Bronchial epithelial cell (primary cell): Measurements from ENCODE around the gene C3orf70. TPM values are rescaled to one million over a fixed set of nuclear protein-coding genes. Genes with fewer than 3 reads are reported as not detected.

Experiments used
- DNase-seq: peaks from one replicate; pipeline ENCODE4 v3.0.0-alpha.2; 2010; ENCODE audit warnings: low read depth
- FAIRE-seq: peaks from 2 replicates; lab custom pipeline; 2011; peaks lifted over from hg19 to GRCh38; lab: Jason Lieb, UNC
- H3K27me3 ChIP-seq: 2 replicates; pipeline ENCODE4 v1.5.1; 2011; ENCODE audit warnings: low read length; ENCODE audit not compliant: control insufficient read depth, insufficient read depth
- H3K36me3 ChIP-seq: 2 replicates; pipeline ENCODE4 v1.5.1; 2011; ENCODE audit warnings: low read length; ENCODE audit not compliant: control insufficient read depth, insufficient read depth
- H3K4me3 ChIP-seq: 2 replicates; pipeline ENCODE4 v1.5.1; 2011; ENCODE audit warnings: mild to moderate bottlenecking, low read depth, low read length, control low read depth
- CTCF ChIP-seq: IDR thresholded peaks from 2 replicates; pipeline ENCODE4 v1.5.1; 2011; ENCODE audit warnings: mild to moderate bottlenecking, moderate library complexity, low read length, control low read depth, inconsistent platforms; ENCODE audit not compliant: insufficient read depth, severe bottlenecking
- total RNA-seq: library from RNA; depleted of rRNA; stranded (reverse); fragments of >200 nt; gene quantifications from 2 replicates; pipeline ENCODE4 v1.2.1, GENCODE V29; 2014

The C3orf70 gene
- total RNA-seq, 1 donor from 2014 or later: under 0.01 TPM

- Histone ChIP-seq H3K27me3 (no peaks in the 10 kb centered on the region), H3K4me3 (no peak overlapping the region), H3K36me3 (no peaks in the 10 kb centered on the region)
- DNase-seq: peak; percentile 11
- FAIRE-seq: no peak
- peak; percentile 35 for TF ChIP-seq CTCF
Observed at GRCh38 chr3:185070491-185071286, 82.2 kb downstream of the C3orf70 start.

GRCh38 chr3:185069037-185070030, 83.5 kb downstream of the C3orf70 start:
- no peak overlapping the region for H3K4me3 ChIP-seq
- no peak for FAIRE-seq
- DNase-seq: no peak
- no peaks in the 10 kb centered on the region for H3K36me3 ChIP-seq
- no peaks in the 10 kb centered on the region for H3K27me3 ChIP-seq
- no peak for TF ChIP-seq CTCF

- no peak for TF ChIP-seq CTCF
- Histone ChIP-seq H3K4me3 (no peak overlapping the region), H3K36me3 (no peaks in the 10 kb centered on the region), H3K27me3 (no peaks in the 10 kb centered on the region)
- no peak for DNase-seq
- no peak for FAIRE-seq
Observed at GRCh38 chr3:185067173-185067572, 85.7 kb downstream of the C3orf70 start.

- TF ChIP-seq CTCF: no peak
- H3K27me3 ChIP-seq: no peaks in the 10 kb centered on the region
- no peak for DNase-seq
- no peak for FAIRE-seq
- no peaks in the 10 kb centered on the region for H3K36me3 ChIP-seq
- no peak overlapping the region for H3K4me3 ChIP-seq
Observed at GRCh38 chr3:185066251-185066650, 86.6 kb downstream of the C3orf70 start.

GRCh38 chr3:185065059-185065458, 87.8 kb downstream of the C3orf70 start:
- H3K27me3 ChIP-seq: no peaks in the 10 kb centered on the region

More at GRCh38 chr3:185065059-185065458, 87.8 kb downstream of the C3orf70 start:
- no peak overlapping the region for H3K4me3 ChIP-seq
- FAIRE-seq: no peak
- no peaks in the 10 kb centered on the region for H3K36me3 ChIP-seq
- TF ChIP-seq CTCF: no peak
- no peak for DNase-seq
